Measurements from ENCODE around the gene SLC25A41. TPM values are rescaled to one million over a fixed set of nuclear protein-coding genes. Genes with fewer than 3 reads are reported as not detected.
A peak's percentile ranks its signal among the peaks of the same experiment; 100 is the strongest.

Gene SLC25A41
- total RNA-seq, 1 donor from 2014 or later: not detected

DNA sequence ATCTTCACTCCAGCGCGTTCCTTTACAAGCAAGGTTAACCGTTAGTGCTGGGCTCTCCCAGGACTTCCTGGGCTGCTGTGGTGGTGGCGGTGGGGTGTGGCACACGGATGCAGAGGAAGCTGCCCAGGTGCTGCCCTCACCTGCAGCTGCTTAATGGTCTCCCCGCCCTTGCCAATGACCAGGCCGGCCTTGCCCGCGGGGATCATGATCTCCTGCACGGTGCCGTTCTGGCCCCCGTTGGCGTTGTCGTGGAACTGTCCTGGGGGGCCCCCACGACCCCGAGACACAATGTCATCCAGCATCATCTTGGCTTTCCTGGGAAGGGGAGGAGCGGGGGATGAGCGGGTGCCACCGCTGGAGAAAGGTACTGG lies 15.0 kb downstream of the SLC25A41 start:
- peaks cover 17% of the 10 kb centered on the region for H3K27me3 Mint-ChIP-seq (ENCODE audit: insufficient read depth, low read depth)
- H3F3A ChIP-seq (ENCODE audit: low read depth): peaks cover 30% of the 10 kb centered on the region
- no peak overlapping the region for H2AFZ ChIP-seq (replicated peaks)
- H3K4me2 ChIP-seq: no peak overlapping the region
- H3K27me3 ChIP-seq: no peaks in the 10 kb centered on the region
- DNase-seq (ENCODE audit: low spot score): no peak
- peaks cover 13% of the 10 kb centered on the region for H3K4me1 ChIP-seq
- no peak overlapping the region for H3K27ac ChIP-seq
- H3K4me1 Mint-ChIP-seq: peaks cover 19% of the 10 kb centered on the region
- H3K27ac Mint-ChIP-seq: no peak overlapping the region
- H3K4me3 Mint-ChIP-seq: no peak overlapping the region
- no peaks in the 10 kb centered on the region for H3K9me3 ChIP-seq (ENCODE audit: low read depth)
- H3K79me2 ChIP-seq (ENCODE audit: low read depth): peaks cover 67% of the 10 kb centered on the region
- no peaks in the 10 kb centered on the region for H3K9me3 Mint-ChIP-seq
- TF ChIP-seq EZH2 (IDR thresholded peaks at IDR 0.05) (no peak), EZH2phosphoT487 (IDR thresholded peaks at IDR 0.05) (no peak)
- TF ChIP-seq, protein P1, sequence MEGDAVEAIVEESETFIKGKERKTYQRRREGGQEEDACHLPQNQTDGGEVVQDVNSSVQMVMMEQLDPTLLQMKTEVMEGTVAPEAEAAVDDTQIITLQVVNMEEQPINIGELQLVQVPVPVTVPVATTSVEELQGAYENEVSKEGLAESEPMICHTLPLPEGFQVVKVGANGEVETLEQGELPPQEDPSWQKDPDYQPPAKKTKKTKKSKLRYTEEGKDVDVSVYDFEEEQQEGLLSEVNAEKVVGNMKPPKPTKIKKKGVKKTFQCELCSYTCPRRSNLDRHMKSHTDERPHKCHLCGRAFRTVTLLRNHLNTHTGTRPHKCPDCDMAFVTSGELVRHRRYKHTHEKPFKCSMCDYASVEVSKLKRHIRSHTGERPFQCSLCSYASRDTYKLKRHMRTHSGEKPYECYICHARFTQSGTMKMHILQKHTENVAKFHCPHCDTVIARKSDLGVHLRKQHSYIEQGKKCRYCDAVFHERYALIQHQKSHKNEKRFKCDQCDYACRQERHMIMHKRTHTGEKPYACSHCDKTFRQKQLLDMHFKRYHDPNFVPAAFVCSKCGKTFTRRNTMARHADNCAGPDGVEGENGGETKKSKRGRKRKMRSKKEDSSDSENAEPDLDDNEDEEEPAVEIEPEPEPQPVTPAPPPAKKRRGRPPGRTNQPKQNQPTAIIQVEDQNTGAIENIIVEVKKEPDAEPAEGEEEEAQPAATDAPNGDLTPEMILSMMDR (IDR thresholded peaks at IDR 0.05): no peak
- no peaks in the 10 kb centered on the region for H3K36me3 ChIP-seq
- H3K4me3 ChIP-seq: no peak overlapping the region
- H3K9ac ChIP-seq: no peak overlapping the region
- peaks cover 98% of the 10 kb centered on the region for H4K20me1 ChIP-seq (ENCODE audit: low read depth)
- H3K36me3 Mint-ChIP-seq: peaks cover 23% of the 10 kb centered on the region

DNA sequence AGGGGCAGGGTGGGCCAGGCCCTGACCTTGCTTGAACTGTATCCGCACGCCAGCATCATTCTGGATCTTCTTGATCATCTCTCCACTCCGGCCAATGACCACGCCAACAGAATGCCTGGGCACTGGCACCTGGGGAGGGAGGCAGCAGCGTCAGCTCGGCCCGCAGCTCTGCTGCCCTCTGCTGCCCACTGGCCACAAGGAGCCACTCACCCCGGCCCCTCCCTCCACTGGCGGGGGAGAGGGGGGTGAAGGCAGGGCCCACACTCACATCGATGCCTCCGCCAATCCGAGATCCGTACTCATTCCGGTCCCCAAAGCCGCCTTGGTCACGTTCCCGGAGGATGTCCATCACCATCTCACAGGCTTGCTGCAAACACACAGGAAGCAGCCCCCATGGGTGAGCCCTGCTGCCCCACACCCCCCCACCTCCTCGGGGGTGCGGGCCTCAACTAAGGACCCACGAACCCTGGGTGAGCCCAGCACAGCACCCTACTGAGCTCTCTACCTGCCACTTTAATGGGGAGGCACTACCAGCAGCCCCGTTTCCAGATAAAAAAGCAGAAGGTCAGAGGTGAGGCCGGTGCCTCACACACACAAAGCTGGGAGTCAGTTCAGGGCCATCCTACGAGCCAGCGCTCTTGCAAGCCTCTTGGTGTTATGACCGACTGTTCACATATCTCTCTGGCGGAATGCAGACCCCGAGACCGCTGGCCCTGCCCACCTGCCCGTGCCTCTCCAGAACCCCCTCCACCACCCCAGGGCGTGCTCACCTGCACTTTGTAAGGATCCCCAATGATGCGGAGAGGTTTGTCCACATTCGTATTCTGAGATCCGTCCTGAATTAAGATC lies 15.6 kb downstream of the SLC25A41 start:
- peaks cover 36% of the 10 kb centered on the region for H3F3A ChIP-seq (ENCODE audit: low read depth)
- H3K4me3 Mint-ChIP-seq: no peak overlapping the region
- H3K36me3 ChIP-seq: no peaks in the 10 kb centered on the region
- peaks cover 8% of the 10 kb centered on the region for H3K4me1 ChIP-seq
- no peak overlapping the region for H3K9ac ChIP-seq
- no peaks in the 10 kb centered on the region for H3K27me3 ChIP-seq
- peaks cover 14% of the 10 kb centered on the region for H3K4me1 Mint-ChIP-seq
- no peaks in the 10 kb centered on the region for H3K9me3 Mint-ChIP-seq
- TF ChIP-seq, protein P1 (IDR thresholded peaks at IDR 0.05): peak; percentile 56
- no peak for TF ChIP-seq EZH2 (IDR thresholded peaks at IDR 0.05)
- DNase-seq (ENCODE audit: low spot score): peak; percentile 66
- H3K79me2 ChIP-seq (ENCODE audit: low read depth): peaks cover 61% of the 10 kb centered on the region
- H3K36me3 Mint-ChIP-seq: peaks cover 23% of the 10 kb centered on the region
- peaks cover 97% of the 10 kb centered on the region for H4K20me1 ChIP-seq (ENCODE audit: low read depth)
- H3K4me2 ChIP-seq: no peak overlapping the region
- no peak overlapping the region for H3K4me3 ChIP-seq
- H3K27ac ChIP-seq: no peak overlapping the region
- H3K27ac Mint-ChIP-seq: no peak overlapping the region
- no peaks in the 10 kb centered on the region for H3K9me3 ChIP-seq (ENCODE audit: low read depth)
- H3K27me3 Mint-ChIP-seq (ENCODE audit: insufficient read depth, low read depth): peaks cover 16% of the 10 kb centered on the region
- no peak overlapping the region for H2AFZ ChIP-seq (replicated peaks)

DNA sequence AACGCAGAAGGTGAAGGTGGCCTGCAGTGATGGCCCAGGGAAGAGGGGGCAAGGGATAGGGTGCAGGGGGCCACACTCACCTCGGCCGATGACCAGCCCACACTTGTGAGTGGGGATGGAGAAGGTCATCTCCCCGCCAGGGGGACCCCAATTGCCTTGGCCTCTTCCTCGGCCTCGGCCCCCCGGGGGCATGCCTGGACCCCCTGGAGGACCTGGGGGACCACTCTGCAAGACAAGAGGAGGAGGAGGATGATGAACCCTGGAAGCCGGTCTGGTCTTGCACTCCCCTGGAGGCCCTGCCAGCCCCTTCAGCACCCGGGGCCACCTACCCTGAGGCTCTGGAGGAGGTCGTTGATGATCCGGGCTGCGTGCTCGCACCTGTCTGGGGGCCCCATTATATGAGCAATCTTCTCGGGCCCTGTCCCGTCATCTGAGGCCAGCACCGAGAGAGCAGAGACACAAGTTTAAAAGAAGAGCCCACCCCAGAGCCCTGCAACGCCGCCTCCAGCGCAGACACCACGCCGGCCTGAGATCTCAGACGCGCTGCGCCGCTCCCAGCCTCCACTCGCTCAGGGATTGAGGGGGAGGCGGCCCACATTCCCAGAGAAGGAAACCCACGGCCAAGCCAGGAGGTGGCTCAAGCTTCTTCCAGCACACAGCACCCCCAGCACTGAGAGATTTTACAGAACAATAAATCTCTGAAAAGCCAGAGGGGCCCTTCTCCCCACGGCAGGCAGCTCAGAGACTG lies 16.7 kb downstream of the SLC25A41 start:
- peaks cover 95% of the 10 kb centered on the region for H4K20me1 ChIP-seq (ENCODE audit: low read depth)
- Mint-ChIP-seq H3K27me3 (ENCODE audit: insufficient read depth, low read depth) (peaks cover 15% of the 10 kb centered on the region), H3K27ac (no peak overlapping the region), H3K4me3 (no peak overlapping the region), H3K9me3 (no peaks in the 10 kb centered on the region), H3K4me1 (peaks cover 2% of the 10 kb centered on the region), H3K36me3 (peaks cover 20% of the 10 kb centered on the region)
- no peak overlapping the region for H3K9ac ChIP-seq
- no peaks in the 10 kb centered on the region for H3K9me3 ChIP-seq (ENCODE audit: low read depth)
- H3K4me2 ChIP-seq: no peak overlapping the region
- TF ChIP-seq EZH2phosphoT487 (IDR thresholded peaks at IDR 0.05) (no peak), EZH2 (IDR thresholded peaks at IDR 0.05) (no peak)
- TF ChIP-seq, protein P1 (IDR thresholded peaks at IDR 0.05): no peak
- no peak overlapping the region for H3K27ac ChIP-seq
- peaks cover 50% of the 10 kb centered on the region for H3K79me2 ChIP-seq (ENCODE audit: low read depth)
- no peaks in the 10 kb centered on the region for H3K4me1 ChIP-seq
- H2AFZ ChIP-seq (replicated peaks): no peak overlapping the region
- H3K27me3 ChIP-seq: no peaks in the 10 kb centered on the region
- H3K4me3 ChIP-seq: no peak overlapping the region
- DNase-seq (ENCODE audit: low spot score): no peak
- no peaks in the 10 kb centered on the region for H3K36me3 ChIP-seq
- H3F3A ChIP-seq (ENCODE audit: low read depth): peaks cover 44% of the 10 kb centered on the region

All from neural progenitor cell (in vitro differentiated cells).